Measurements from ENCODE around the gene FAM24B. TPM values are rescaled to one million over a fixed set of nuclear protein-coding genes. Genes with fewer than 3 reads are reported as not detected.
A peak's percentile ranks its signal among the peaks of the same experiment; 100 is the strongest.
"Not testable (repeated sequence)": the region's sequence is repeated elsewhere in the genome, so short reads cannot be mapped to it uniquely, and the experiment has no call there.

The FAM24B gene, protein sequence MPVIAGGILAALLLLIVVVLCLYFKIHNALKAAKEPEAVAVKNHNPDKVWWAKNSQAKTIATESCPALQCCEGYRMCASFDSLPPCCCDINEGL
- total RNA-seq, result 5.4 TPM

DNA sequence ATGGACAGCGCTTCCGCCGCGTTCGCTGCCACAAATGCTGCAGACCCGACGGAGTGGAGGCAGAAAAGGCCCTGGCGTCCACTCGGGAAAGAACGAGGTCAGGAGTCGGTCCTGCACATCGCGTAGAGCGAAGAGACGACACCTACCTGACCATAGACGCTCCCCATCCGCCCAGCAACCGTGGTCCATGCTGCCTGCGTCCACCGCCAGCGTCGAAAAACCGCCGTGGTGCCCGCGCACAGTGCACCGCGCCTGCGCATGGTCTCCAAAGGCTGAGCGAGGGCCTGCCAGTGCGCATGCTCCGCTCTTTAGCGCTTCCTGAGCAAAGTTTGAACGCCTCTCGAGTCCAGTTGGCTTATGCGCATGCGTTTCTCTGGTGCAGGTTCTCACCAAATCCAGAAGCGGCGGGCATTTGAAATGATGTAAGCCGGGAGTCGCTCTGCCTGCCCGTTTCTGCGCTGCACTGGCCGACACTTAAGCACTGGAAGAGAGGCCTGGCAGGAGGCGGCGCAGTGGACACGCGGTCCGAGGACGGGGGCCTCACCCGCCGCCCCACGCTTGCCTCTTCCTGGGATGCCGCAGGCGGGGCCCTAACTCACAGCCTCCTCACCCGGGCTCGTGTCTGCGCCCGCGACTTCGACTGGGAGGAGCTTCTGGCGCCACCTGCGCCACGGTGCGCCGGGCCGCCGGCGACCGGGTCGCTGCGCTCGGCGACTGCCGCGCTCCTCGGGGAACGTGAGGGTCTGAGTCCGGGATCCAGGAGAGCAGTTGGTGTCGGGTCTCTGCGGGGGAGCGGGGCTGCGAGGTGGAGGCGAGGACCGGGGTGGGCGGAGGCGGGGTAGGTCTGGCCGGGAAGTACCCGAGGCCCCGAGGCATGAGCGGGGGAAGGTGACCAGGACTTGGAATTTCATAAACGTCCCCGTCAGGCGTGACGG lies at the start of gene FAM24B:
TSS of gene FAM24B (minus strand) at position 243 of the 935 bp plus-strand sequence. CDS start 29,066 bp downstream, outside the sequence.
- intact Hi-C loops (cut with DNase I), result no loop called here
- ATAC-seq (peak; percentile 100), DNase-seq (ENCODE audit: low spot score) (peak; percentile 95)

DNA sequence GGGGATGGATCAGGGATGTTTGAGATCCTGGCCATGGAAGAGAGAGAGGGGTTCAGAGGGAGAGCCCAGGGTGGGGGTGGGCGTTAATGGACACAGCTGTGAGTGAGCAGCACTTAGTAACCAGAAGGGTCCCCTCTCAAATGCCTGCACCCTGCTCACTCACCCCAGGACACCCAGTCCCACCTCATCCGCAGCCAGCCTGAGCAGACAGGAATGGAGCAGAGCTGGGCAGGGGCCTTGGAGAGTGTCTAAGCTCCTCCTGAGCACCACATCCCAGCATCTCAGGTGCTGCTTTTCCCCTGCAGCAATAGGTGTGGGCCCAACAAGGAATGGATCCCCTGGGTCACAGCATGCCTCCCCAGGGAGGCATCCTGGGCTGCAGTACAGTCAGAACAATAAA lies 36.3 kb upstream of the FAM24B start:
- DNase-seq (ENCODE audit: low spot score) (no peak), ATAC-seq (no peak)
- intact Hi-C loops (cut with DNase I), result no loop called here

DNA sequence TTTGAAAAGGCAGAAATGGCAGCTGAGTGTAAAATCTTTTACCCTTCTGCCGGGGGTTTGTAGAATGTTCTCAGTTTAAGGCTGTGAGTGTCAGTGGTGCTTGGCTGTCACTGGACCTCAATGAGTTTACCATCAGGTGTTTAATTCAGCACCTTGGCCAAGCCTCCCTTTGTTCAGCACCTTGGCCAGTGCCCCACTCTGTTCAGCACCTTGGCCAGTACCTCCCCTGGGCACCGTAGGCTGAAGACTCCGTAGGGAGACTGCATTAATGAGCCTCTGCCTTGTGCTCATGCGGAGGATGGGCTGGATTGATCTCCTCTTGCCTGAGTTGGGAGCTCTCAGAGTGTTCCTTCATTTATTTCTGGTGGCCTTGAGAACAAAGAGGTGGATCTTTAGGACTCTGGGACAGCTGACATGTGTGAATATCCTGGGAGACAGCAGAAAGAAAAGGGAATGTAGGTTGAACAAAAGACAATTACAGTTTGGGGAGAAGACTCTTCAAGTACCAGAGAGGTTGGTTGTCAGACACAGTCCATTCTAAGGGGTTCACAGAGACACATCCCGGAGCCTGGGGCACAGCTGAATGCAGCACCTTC lies 32.6 kb upstream of the FAM24B start:
- ATAC-seq (peak; percentile 48), DNase-seq (ENCODE audit: low spot score) (no peak)
- intact Hi-C loops (cut with DNase I), result no loop called here

DNA sequence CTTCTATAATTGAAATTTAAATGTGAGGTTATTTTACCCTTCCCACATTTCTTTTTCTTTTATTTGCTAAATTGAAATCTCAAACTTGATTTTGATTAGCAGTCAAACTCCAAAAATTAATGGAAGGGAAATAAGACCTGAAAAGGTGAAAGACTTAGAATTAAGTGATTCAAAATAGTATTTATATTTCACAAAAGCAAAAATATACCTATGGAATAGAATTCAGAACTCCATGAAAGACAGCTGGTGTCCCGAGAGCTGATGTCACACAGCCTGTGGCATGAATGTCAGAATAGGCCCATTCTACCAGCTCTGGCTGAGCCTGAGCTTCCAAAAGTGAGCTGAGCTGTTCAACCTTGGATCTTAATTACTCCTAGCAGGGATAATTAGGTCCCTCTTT lies 30.9 kb upstream of the FAM24B start, which contains the start of gene FAM24A:
TSS of gene FAM24A (plus strand) at position 301 of the 400 bp plus-strand sequence. CDS start 1,025 bp downstream, outside the sequence.
- no peak for DNase-seq (ENCODE audit: low spot score)
- no peak for ATAC-seq
- intact Hi-C loops (cut with DNase I), result no loop called here

DNA sequence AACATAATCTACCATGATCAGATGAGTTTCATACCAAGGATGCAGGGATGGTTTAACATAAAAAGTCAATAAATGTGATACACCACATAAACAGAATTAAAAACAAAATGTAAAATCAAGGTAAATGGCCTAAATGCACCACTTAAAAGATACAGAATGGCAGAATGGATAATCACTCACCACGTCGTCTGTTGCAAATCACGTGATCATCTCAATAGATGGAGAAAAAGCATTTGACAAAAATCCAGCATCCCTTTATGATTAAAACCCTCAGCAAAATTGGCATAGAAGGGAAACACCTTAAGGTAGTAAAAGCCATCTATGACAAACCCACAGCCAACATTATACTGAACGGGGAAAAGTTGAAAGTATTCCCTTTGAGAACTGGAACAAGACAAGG lies 24.5 kb upstream of the FAM24B start:
- ATAC-seq; intact Hi-C loops (cut with DNase I); DNase-seq (ENCODE audit: low spot score): not testable (repeated sequence)

DNA sequence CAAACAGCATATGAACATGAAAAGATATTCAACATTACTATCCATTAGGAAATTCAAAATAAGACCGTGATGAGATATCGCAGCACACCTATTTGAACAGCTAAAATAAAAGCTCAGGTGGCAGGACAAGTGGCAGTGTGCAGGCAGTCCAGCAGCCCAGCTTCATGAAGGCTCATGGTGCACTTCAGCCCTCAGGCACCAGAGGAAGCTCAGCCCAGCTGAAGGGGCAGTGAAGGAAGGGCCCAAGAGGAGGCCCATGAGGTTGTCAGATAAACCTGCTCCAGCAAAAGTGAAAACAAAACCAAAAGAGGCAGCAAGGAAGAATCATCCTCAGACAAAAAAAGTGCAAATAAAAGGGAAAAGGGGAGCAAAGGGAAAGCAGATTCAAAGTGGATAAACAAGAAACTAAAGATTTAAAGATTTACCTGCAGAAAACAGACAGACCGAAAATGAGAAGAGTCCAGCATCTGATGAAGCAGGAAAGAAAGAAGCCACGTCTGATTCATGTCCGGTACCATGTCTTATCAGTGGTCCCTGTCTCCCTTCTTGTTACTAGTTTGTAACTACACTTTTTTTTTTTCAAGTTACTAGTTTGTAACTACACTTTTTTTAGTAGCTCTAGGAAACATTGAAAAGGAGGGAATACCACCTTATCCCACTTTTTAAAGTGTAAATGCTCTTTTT lies 15.0 kb upstream of the FAM24B start:
- ATAC-seq, result no peak

DNA sequence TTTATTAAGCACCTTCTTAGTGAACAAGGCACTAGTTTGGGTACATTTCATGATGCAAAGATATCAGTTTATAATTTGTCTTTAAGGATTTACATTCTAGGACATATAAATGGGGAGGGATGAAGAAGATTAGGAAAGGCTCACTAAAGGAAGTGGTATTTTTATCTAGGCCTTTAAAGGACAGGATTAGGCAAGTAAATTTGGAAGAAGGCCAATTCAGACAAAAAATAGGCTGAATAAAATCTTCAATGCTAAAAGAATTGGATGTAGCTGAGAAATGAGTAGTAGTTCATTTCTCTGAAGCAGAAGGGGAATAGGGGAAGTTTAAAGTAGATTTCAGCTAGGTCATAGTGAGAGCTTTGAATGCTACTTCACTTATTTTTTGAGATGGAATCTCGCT lies 4.8 kb upstream of the FAM24B start:
- no peak for DNase-seq (ENCODE audit: low spot score)
- intact Hi-C loops (cut with DNase I), result no loop called here
- ATAC-seq, result no peak

More for the DNA sequence above, 15.0 kb upstream of the FAM24B start:
- intact Hi-C loops (cut with DNase I), result no loop called here
- no peak for DNase-seq (ENCODE audit: low spot score)

DNA sequence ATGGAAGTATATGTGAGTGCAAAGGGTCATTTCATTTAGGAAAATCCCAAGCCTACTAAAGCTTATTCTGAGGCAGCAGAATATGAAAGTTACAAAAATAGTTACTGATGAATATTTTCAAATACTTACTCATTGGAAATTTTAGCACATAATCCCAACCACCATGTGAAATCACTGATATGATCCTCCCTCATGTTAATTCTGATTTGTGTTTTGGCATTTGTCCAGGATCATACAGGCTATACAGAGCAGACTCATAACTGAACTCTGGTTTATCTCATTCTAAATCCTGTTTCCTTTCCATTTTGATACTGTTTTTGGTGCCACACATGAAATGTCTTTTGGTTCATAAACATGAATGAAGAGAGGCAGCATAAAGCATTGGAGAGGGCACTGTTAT lies 3.4 kb upstream of the FAM24B start:
- intact Hi-C loops (cut with DNase I), result no loop called here
- ATAC-seq, result no peak

DNA sequence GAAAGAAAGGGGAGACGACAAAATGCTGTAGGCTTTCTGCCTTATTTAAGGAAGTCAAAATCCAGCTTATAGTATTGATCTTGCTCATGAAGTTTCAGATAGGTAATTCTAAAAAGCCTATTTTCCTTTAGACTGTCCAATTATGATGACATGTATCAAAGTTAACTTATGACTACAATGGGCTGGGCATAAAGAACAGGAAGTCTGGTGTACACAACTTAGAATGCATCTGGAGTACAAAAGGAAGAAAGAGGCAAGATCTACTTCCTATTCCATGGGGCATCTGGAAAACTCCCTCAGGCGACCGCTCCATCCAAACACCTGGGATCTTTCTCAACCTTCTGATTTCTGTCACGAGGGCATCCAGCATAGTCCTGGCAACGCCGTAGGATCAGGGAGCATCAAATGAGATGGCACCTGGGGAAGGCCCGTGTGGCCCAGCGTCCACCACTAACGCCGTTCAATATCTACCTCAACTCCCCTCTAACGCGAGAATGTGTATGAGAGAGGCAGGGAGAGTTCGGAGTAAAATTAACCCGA lies 512 bp downstream of the FAM24B start:
- intact Hi-C loops (cut with DNase I), result no loop called here
- DNase-seq (ENCODE audit: low spot score), result no peak
- ATAC-seq, result peak; percentile 53

More for the DNA sequence above, 3.4 kb upstream of the FAM24B start:
- DNase-seq (ENCODE audit: low spot score), result no peak

DNA sequence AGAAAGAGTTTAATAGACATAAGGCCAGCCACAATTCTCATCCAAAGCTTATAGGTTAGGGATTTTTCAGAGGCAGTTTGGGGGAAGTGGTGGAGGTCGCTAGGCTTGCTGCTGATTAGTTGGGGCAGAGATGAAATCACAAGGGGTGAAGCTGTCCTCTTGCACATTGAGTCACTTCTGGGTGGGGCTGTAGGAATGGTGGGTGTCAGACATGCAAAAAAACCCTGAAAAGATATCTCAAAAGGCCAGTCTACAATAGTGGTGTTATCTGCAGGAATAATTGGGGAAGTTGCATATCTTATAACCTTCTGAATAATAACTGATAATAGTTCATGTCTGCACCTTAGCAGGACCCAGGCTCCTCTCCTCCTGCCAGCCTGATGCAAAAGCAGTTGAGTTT lies 2.1 kb downstream of the FAM24B start:
- intact Hi-C loops (cut with DNase I), result no loop called here
- no peak for DNase-seq (ENCODE audit: low spot score)
- ATAC-seq, result no peak

DNA sequence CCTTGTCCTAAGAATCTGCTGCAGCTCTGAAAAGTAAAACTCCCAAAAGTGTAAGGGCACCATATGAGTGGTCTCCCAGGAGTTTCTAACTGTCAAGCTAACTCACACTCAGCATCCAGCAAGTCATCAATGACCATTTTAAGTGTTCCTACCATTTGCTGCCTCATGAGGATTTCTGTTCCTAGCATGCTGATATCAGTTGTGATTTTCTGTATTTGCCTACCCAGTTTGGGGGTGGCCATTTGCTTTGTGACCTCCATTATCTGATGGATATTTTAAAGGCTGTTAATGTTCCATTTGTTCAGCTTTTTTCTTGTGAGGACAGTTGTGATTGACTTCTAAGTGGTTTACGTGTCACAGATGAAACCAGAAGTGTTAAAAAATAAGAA lies 2.9 kb downstream of the FAM24B start:
- no peak for DNase-seq (ENCODE audit: low spot score)
- no peak for ATAC-seq
- intact Hi-C loops (cut with DNase I), result no loop called here

DNA sequence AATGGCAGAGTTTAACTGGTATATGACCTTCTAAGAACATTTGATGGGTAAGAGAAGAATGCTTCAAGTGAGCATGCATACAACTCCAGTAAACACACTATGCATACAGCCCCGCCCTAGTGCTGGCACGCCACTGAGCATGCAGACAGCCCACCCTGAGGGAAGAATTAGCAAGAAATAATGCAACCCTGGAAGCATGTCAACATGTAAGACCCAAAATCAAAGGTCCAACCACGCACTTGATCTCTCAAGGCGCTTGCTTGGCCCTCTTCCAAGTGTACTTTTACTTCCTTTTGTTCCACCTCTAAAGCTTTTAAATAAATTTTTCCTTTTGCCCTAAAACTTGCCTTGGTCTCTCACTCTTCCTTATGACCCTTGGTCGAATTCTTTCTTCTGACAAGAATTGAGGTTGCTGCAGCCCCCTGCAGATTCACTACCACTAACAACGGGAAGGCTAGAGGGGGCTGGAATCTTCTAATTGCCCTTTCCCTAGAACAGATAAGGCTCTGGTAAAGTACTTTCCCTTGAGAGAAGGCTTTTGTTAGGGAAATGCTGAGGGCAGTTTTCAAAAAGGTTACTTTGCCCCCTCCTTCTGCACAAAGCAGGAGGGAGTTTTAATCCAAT lies 3.4 kb downstream of the FAM24B start:
- DNase-seq (ENCODE audit: low spot score), result no peak
- no peak for ATAC-seq
- intact Hi-C loops (cut with DNase I), result no loop called here

DNA sequence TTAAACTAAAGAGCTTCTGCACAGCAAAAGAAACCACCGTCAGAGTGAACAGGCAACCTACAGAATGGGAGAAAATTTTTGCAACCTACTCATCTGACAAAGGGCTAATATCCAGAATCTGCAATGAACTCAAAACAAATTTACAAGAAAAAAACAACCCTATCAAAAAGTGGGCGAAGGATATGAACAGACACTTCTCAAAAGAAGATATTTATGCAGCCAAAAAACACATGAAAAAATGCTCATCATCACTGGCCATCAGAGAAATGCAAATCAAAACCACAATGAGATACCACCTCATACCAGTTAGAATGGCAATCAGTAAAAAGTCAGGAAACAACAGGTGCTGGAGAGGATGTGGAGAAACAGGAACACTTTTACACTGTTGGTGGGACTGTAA lies 7.4 kb downstream of the FAM24B start:
- DNase-seq (ENCODE audit: low spot score); intact Hi-C loops (cut with DNase I); ATAC-seq: not testable (repeated sequence)

DNA sequence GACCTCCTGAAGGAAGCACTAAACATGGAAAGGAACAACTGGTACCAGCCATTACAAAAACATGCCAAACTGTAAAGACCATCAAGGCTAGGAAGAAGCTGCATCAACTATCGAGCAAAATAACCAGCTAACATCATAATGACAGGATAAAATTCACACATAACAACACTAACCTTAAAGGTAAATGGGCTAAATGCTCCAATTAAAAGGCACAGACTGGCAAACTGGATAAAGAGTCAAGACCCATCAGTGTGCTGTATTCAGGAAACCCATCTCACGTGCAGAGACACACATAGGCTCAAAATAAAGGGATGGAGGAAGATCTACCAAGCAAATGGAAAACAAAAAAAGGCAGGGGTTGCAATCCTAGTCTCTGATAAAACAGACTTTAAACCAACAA lies 10.6 kb downstream of the FAM24B start:
- DNase-seq (ENCODE audit: low spot score); ATAC-seq; intact Hi-C loops (cut with DNase I): not testable (repeated sequence)

DNA sequence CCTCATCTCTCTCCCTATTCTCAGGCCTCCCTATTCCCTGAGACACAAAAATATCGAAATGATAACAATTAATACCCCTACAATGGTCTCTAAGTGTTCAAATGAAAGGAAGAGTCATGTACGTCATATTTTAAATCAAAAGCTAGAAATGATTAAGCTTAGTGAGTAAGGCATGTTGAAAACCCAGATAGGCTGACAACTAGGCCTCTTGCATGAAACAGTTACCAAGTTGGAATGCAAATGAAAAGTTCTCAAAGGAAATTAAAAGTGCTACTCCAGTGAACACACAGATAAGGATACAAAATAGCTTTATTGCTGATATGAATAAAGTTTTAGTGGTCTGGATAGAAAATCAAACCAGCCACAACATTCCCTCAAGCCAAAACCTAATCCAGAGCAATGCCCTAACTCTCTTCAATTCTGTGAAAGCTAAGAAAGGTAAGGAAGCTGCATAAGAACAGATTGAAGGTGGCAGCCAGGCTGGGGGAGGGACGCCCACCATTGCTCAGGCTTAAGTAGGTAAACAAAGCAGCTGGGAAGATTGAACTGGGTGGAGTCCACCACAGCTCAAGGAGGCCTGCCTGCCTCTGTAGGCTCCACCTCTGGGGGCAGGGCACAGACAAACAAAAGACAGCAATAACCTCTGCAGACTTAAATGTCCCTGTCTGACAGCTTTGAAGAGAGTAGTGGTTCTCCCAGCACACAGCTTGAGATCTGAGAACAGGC lies 12.5 kb downstream of the FAM24B start:
- DNase-seq (ENCODE audit: low spot score); ATAC-seq; intact Hi-C loops (cut with DNase I): not testable (repeated sequence)

DNA sequence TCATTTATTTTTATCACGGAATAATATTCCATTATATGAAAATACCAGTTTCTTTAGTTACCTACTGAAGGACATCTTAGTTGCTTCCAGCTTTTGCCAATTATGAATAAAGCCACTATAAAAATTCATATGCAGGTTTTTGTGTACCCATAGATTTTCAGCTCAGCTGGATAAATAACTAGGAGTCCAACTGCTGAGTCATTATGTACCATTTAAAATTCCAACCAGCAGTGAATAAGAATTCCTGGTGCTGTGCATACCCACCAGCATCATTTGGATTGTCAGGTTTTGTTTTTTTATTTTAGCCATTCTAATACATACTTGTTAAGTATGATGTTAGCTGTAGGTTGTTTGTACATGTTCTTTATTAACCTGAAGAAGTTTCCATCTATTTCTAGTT lies 14.5 kb downstream of the FAM24B start:
- DNase-seq (ENCODE audit: low spot score), result no peak
- ATAC-seq, result no peak
- intact Hi-C loops (cut with DNase I), result no loop called here

DNA sequence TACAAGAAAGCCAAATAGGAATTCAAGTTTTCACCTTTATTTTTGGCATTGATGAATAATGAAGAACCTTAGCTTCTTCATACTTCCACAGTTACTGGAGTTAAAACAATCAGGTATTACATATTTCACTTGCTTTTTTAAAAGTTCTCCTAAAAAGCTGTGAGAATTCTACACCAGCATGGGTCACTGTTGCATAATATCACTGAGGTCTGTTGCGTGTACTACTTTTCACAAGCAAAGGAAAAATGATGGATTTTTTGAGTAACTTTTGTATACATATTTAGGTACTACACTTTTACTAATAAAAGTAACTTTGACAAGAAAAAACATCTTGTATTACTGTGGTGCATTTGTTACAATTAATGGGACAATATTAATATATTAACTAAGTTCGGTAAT lies 15.2 kb downstream of the FAM24B start:
- intact Hi-C loops (cut with DNase I), result no loop called here
- no peak for DNase-seq (ENCODE audit: low spot score)
- no peak for ATAC-seq
